NK-92 (cell line): ENCODE measurements around the gene BORCS5.
"Not testable (repeated sequence)": the region's sequence is repeated elsewhere in the genome, so short reads cannot be mapped to it uniquely, and the experiment has no call there.

ENCODE experiments used
- DNase-seq: peaks from one replicate; lab custom pipeline; 2025; ENCODE audit not compliant: unreplicated experiment; lab: John Stamatoyannopoulos, UW

Gene BORCS5

GRCh38 chr12:12356896-12357718, at the start of gene BORCS5:
Gene BORCS5 (plus strand): TSS chr12:12357078. CDS start chr12:12357452, 374 bp downstream.
- peak; percentile 81 for DNase-seq

GRCh38 chr12:12310695-12311094, 46.2 kb upstream of the BORCS5 start:
- not testable (repeated sequence) for DNase-seq

- no peak for DNase-seq
Observed at GRCh38 chr12:12315838-12316237, 41.0 kb upstream of the BORCS5 start.

- DNase-seq = no peak
Observed at GRCh38 chr12:12319451-12320183, 37.3 kb upstream of the BORCS5 start.

GRCh38 chr12:12323118-12323517, 33.8 kb upstream of the BORCS5 start:
- no peak for DNase-seq

GRCh38 chr12:12323591-12323990, 33.3 kb upstream of the BORCS5 start:
- DNase-seq = no peak

- DNase-seq = no peak
Observed at GRCh38 chr12:12326262-12326661, 30.6 kb upstream of the BORCS5 start.

- no peak for DNase-seq
Observed at GRCh38 chr12:12327802-12328201, 29.1 kb upstream of the BORCS5 start.

GRCh38 chr12:12331244-12331771, 25.6 kb upstream of the BORCS5 start:
- no peak for DNase-seq

GRCh38 chr12:12331896-12332295, 25.0 kb upstream of the BORCS5 start:
- DNase-seq = no peak

GRCh38 chr12:12333407-12334366, 23.2 kb upstream of the BORCS5 start:
- no peak for DNase-seq

GRCh38 chr12:12334367-12335040, 22.4 kb upstream of the BORCS5 start:
- no peak for DNase-seq

- DNase-seq = no peak
Observed at GRCh38 chr12:12336049-12336411, 20.8 kb upstream of the BORCS5 start.

GRCh38 chr12:12336511-12336910, 20.4 kb upstream of the BORCS5 start:
- DNase-seq = no peak

- no peak for DNase-seq
Observed at GRCh38 chr12:12338527-12339168, 18.2 kb upstream of the BORCS5 start.

GRCh38 chr12:12349711-12350665, 6.9 kb upstream of the BORCS5 start, which contains the start of gene MANSC1:
Gene MANSC1 (minus strand): TSS chr12:12350242. CDS start chr12:12343314, 6,928 bp downstream.
- DNase-seq = no peak

- DNase-seq = no peak
Observed at GRCh38 chr12:12350868-12351463, 5.9 kb upstream of the BORCS5 start.
